ENCODE measurements around the gene PDCD2L.
A peak's percentile ranks its signal among the peaks of the same experiment; 100 is the strongest.
"Not testable (repeated sequence)": the region's sequence is repeated elsewhere in the genome, so short reads cannot be mapped to it uniquely, and the experiment has no call there.

PDCD2L gene

DNA sequence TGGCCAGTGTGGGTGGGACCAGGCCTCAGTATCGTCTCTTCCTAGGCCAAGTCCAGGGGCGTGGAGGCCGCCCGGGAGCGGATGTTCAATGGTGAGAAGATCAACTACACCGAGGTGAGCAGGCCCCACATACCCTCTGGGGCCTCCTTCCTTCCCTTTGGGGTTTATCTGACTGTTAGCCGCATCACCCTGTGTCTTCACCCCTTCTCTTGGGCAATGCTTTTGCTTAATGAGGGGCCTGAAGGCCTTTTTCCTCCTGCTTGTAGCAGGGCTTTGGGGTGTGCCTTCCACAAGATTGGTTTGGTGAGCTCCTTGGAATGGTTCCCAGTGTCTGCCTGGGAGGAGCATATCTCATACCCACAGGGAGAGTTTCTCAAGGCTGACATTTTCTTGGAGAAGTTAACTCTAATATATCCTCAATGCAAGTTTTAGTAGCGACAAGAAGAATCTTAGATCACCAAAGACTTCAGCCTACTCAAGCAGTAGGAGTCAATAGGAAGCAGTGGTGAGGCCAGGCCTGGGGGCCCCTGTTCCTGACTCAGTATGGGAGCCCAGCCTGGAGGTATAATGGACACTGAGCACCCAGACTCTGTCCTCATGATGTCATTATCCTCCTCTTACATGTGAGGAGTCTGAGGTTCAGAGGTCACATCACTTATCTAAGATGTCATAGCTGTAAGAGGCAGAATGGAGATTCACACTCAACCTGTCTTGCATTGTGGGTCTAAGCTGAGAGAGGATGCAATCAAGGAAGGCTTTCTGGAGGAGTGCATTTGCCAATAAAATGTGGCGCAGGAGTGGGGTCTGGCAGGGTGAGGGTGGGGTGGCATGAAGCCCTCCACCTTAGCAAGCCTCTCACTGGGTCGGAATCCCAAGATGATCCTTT, 37.2 kb upstream of the PDCD2L start:
- DNase-seq, result peak; percentile 68 to 70
- TF ChIP-seq POLR2A (IDR thresholded peaks at IDR 0.05; ENCODE audit: low read length), result no peak
- TF ChIP-seq GATA1 (IDR thresholded peaks at IDR 0.05; ENCODE audit: low read depth, low read length), result no peak

- TF ChIP-seq POLR2A (IDR thresholded peaks at IDR 0.05; ENCODE audit: low read length), result no peak
- TF ChIP-seq GATA1 (IDR thresholded peaks at IDR 0.05; ENCODE audit: low read depth, low read length), result no peak
- no peak for DNase-seq
Measured at GRCh38 chr19:34367624-34367957, 36.6 kb upstream of the PDCD2L start.

- DNase-seq, result no peak
- no peak for TF ChIP-seq GATA1 (IDR thresholded peaks at IDR 0.05; ENCODE audit: low read depth, low read length)
- no peak for TF ChIP-seq POLR2A (IDR thresholded peaks at IDR 0.05; ENCODE audit: low read length)
Measured at GRCh38 chr19:34368338-34368737, 35.9 kb upstream of the PDCD2L start.

GRCh38 chr19:34369166-34369565, 35.0 kb upstream of the PDCD2L start:
- DNase-seq, result not testable (repeated sequence)

GRCh38 chr19:34370117-34370516, 34.1 kb upstream of the PDCD2L start:
- TF ChIP-seq GATA1 (IDR thresholded peaks at IDR 0.05; ENCODE audit: low read depth, low read length), result no peak
- TF ChIP-seq POLR2A (IDR thresholded peaks at IDR 0.05; ENCODE audit: low read length), result no peak
- no peak for DNase-seq

DNA sequence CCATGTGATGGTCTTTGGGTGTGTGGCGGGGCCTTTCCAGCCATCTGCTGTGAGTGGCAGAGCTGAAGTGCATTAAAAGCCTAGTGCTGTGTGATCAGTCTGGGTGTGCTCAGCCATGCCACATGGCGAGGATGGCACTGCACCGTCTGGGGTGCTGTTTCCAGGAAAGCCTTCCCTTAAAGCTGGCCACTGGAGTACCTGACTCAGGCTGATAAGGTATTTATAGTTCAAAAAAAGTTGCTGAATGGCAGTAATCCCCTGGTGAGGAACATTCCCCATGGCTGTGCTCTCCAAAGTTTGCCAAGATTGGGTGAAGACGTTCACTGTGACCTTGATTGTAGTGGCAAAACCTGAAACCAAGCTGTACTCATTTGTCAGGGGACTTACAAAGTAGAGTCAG, 33.2 kb upstream of the PDCD2L start:
- no peak for TF ChIP-seq POLR2A (IDR thresholded peaks at IDR 0.05; ENCODE audit: low read length)
- no peak for TF ChIP-seq GATA1 (IDR thresholded peaks at IDR 0.05; ENCODE audit: low read depth, low read length)
- DNase-seq, result no peak

GRCh38 chr19:34373601-34374288, 30.5 kb upstream of the PDCD2L start:
- TF ChIP-seq GATA1 (IDR thresholded peaks at IDR 0.05; ENCODE audit: low read depth, low read length), result no peak
- TF ChIP-seq POLR2A (IDR thresholded peaks at IDR 0.05; ENCODE audit: low read length), result no peak

GRCh38 chr19:34375598-34375997, 28.6 kb upstream of the PDCD2L start:
- no peak for DNase-seq
- TF ChIP-seq POLR2A (IDR thresholded peaks at IDR 0.05; ENCODE audit: low read length), result no peak
- no peak for TF ChIP-seq GATA1 (IDR thresholded peaks at IDR 0.05; ENCODE audit: low read depth, low read length)

More at GRCh38 chr19:34373601-34374288, 30.5 kb upstream of the PDCD2L start:
- DNase-seq, result no peak

DNA sequence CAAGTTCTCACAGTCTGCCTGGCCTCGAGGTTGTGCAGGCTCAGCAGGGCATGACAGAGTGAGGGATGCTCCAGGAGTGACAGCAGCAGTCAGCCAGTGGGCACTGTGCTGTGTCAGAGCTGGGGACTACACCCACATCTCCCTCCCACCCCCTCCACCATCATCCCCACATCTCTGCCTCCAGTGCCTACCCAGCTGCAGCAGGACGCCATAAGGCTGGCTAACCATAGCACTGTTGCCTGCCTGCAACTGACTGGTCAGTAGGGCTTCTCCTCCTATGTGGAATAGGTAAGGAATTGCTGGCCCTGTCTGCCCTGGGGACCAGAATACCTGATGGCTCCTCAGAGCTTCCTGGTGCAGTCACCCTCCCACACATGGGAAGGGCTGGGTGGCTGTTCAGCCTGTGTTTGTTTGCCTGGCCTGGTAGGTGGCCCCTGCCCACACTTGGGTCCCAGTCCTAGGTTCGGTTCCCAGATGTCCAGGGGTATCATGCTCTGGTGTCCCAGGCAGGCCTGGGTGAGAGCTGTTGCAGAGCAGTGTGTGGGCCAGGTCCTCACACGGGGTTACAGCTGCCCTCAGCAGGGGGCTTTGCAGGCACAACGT, 23.5 kb upstream of the PDCD2L start:
- no peak for DNase-seq
- TF ChIP-seq POLR2A (IDR thresholded peaks at IDR 0.05; ENCODE audit: low read length) (no peak), GATA1 (IDR thresholded peaks at IDR 0.05; ENCODE audit: low read depth, low read length) (no peak)

- no peak for DNase-seq
- TF ChIP-seq POLR2A (IDR thresholded peaks at IDR 0.05; ENCODE audit: low read length), result no peak
- TF ChIP-seq GATA1 (IDR thresholded peaks at IDR 0.05; ENCODE audit: low read depth, low read length), result no peak
Measured at GRCh38 chr19:34381399-34382251, 22.6 kb upstream of the PDCD2L start.

- no peak for TF ChIP-seq GATA1 (IDR thresholded peaks at IDR 0.05; ENCODE audit: low read depth, low read length)
- no peak for TF ChIP-seq POLR2A (IDR thresholded peaks at IDR 0.05; ENCODE audit: low read length)
- no peak for DNase-seq
Measured at GRCh38 chr19:34382471-34382870, 21.7 kb upstream of the PDCD2L start.

GRCh38 chr19:34383599-34383998, 20.6 kb upstream of the PDCD2L start:
- DNase-seq, result no peak
- no peak for TF ChIP-seq GATA1 (IDR thresholded peaks at IDR 0.05; ENCODE audit: low read depth, low read length)
- no peak for TF ChIP-seq POLR2A (IDR thresholded peaks at IDR 0.05; ENCODE audit: low read length)

GRCh38 chr19:34386645-34387445, 17.4 kb upstream of the PDCD2L start:
- no peak for TF ChIP-seq GATA1 (IDR thresholded peaks at IDR 0.05; ENCODE audit: low read depth, low read length)
- no peak for TF ChIP-seq POLR2A (IDR thresholded peaks at IDR 0.05; ENCODE audit: low read length)
- no peak for DNase-seq

All from erythroblast (primary cell).